GM19372 (cell line): Measurements from ENCODE around the gene MPO.

Source experiments
- ATAC-seq: cut with Tn5 transposase; IDR thresholded peaks from one replicate; pipeline ENCODE4 v1.9.1; 2021; ENCODE audit warnings: mild to moderate bottlenecking, low read depth, moderate library complexity; ENCODE audit not compliant: unreplicated experiment

MPO gene

GRCh38 chr17:58320570-58321323, 40.0 kb upstream of the MPO start:
- ATAC-seq, result no peak

GRCh38 chr17:58320163-58320558, 39.4 kb upstream of the MPO start:
- no peak for ATAC-seq

- ATAC-seq, result no peak
These were observed 38.7 kb upstream of the MPO start for GRCh38 chr17:58319173-58320162.

- ATAC-seq, result no peak
These were observed 38.0 kb upstream of the MPO start for GRCh38 chr17:58318627-58319172.

GRCh38 chr17:58318065-58318481, 37.3 kb upstream of the MPO start:
- no peak for ATAC-seq

- ATAC-seq, result no peak
These were observed 36.8 kb upstream of the MPO start for GRCh38 chr17:58317421-58318064.

GRCh38 chr17:58316260-58316960, 35.7 kb upstream of the MPO start:
- ATAC-seq, result no peak

GRCh38 chr17:58315750-58316149, 35.0 kb upstream of the MPO start:
- ATAC-seq, result no peak

- no peak for ATAC-seq
These were observed 34.6 kb upstream of the MPO start for GRCh38 chr17:58315281-58315711.

- no peak for ATAC-seq
These were observed 33.9 kb upstream of the MPO start for GRCh38 chr17:58314706-58315015.

GRCh38 chr17:58313815-58314705, 33.3 kb upstream of the MPO start:
- ATAC-seq, result no peak

- ATAC-seq, result no peak
These were observed 32.1 kb upstream of the MPO start for GRCh38 chr17:58312829-58313228.

- ATAC-seq, result no peak
These were observed 31.4 kb upstream of the MPO start for GRCh38 chr17:58312021-58312630.

- no peak for ATAC-seq
These were observed 30.7 kb upstream of the MPO start for GRCh38 chr17:58311429-58311894.

- ATAC-seq, result no peak
These were observed 30.0 kb upstream of the MPO start for GRCh38 chr17:58310511-58311428.

GRCh38 chr17:58309918-58310259, 29.2 kb upstream of the MPO start:
- ATAC-seq, result no peak

GRCh38 chr17:58308985-58309917, 28.5 kb upstream of the MPO start:
- no peak for ATAC-seq
